GM10266 (cell line): ENCODE results near the gene CGRRF1.

Experiments
- DNase-seq: peaks from one replicate; pipeline ENCODE4 v3.0.0; 2012; ENCODE audit errors: extremely low spot score
- CTCF ChIP-seq: IDR thresholded peaks from 2 replicates; pipeline ENCODE4 v1.5.1; 2012; ENCODE audit warnings: mild to moderate bottlenecking, low read depth; ENCODE audit not compliant: control insufficient read depth, insufficient read depth; ENCODE audit errors: missing control alignments

CGRRF1 gene

GRCh38 chr14:54566410-54567223 is 56.9 kb downstream of the CGRRF1 start, which contains the start of gene SAMD4A:
SAMD4A (plus strand) TSS chr14:54567128; CDS start chr14:54567917, 789 bp downstream.
- TF ChIP-seq CTCF, result peak; percentile 25
- DNase-seq, result peak; percentile 82

GRCh38 chr14:54567224-54567638 is 57.5 kb downstream of the CGRRF1 start:
- TF ChIP-seq CTCF, result no peak
- no peak for DNase-seq

- TF ChIP-seq CTCF, result no peak
- peak; percentile 68 for DNase-seq
Measured at GRCh38 chr14:54567639-54568561, 58.2 kb downstream of the CGRRF1 start.

- TF ChIP-seq CTCF, result no peak
- DNase-seq, result no peak
Measured at GRCh38 chr14:54568821-54569595, 59.3 kb downstream of the CGRRF1 start.

- no peak for DNase-seq
- TF ChIP-seq CTCF, result no peak
Measured at GRCh38 chr14:54570047-54570446, 60.3 kb downstream of the CGRRF1 start.

GRCh38 chr14:54570631-54571415 is 61.1 kb downstream of the CGRRF1 start:
- no peak for TF ChIP-seq CTCF
- DNase-seq, result no peak
